ENCODE results near the gene MZT2B.
"Not testable (repeated sequence)": the region's sequence is repeated elsewhere in the genome, so short reads cannot be mapped to it uniquely, and the experiment has no call there.

MZT2B gene

GRCh38 chr2:130219147-130219546 is 37.1 kb downstream of the MZT2B start:
- DNase-seq (ENCODE audit: low spot score) = not testable (repeated sequence)

GRCh38 chr2:130220505-130220904 is 38.4 kb downstream of the MZT2B start:
- not testable (repeated sequence) for DNase-seq (ENCODE audit: low spot score)

- not testable (repeated sequence) for DNase-seq (ENCODE audit: low spot score)
These were observed 40.5 kb downstream of the MZT2B start for GRCh38 chr2:130222523-130222922.

GRCh38 chr2:130228005-130228404 is 45.9 kb downstream of the MZT2B start:
- not testable (repeated sequence) for DNase-seq (ENCODE audit: low spot score)

GRCh38 chr2:130228467-130229160 is 46.6 kb downstream of the MZT2B start:
- DNase-seq (ENCODE audit: low spot score) = not testable (repeated sequence)

GRCh38 chr2:130229161-130229510 is 47.1 kb downstream of the MZT2B start:
- not testable (repeated sequence) for DNase-seq (ENCODE audit: low spot score)

GRCh38 chr2:130230376-130230775 is 48.3 kb downstream of the MZT2B start:
- DNase-seq (ENCODE audit: low spot score) = not testable (repeated sequence)

- DNase-seq (ENCODE audit: low spot score) = not testable (repeated sequence)
These were observed 48.8 kb downstream of the MZT2B start for GRCh38 chr2:130230907-130231306.

GRCh38 chr2:130231656-130232055 is 49.6 kb downstream of the MZT2B start:
- no peak for DNase-seq (ENCODE audit: low spot score)

- DNase-seq (ENCODE audit: low spot score) = not testable (repeated sequence)
These were observed 51.0 kb downstream of the MZT2B start for GRCh38 chr2:130233066-130233465.

GRCh38 chr2:130239581-130239980 is 57.5 kb downstream of the MZT2B start:
- DNase-seq (ENCODE audit: low spot score) = not testable (repeated sequence)
